Measurements from ENCODE around the gene PCYT1A.

- TF ChIP-seq, protein P1, sequence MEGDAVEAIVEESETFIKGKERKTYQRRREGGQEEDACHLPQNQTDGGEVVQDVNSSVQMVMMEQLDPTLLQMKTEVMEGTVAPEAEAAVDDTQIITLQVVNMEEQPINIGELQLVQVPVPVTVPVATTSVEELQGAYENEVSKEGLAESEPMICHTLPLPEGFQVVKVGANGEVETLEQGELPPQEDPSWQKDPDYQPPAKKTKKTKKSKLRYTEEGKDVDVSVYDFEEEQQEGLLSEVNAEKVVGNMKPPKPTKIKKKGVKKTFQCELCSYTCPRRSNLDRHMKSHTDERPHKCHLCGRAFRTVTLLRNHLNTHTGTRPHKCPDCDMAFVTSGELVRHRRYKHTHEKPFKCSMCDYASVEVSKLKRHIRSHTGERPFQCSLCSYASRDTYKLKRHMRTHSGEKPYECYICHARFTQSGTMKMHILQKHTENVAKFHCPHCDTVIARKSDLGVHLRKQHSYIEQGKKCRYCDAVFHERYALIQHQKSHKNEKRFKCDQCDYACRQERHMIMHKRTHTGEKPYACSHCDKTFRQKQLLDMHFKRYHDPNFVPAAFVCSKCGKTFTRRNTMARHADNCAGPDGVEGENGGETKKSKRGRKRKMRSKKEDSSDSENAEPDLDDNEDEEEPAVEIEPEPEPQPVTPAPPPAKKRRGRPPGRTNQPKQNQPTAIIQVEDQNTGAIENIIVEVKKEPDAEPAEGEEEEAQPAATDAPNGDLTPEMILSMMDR (conservative IDR thresholded peaks at IDR 0.05): no peak
- TF ChIP-seq EZH2 (IDR thresholded peaks at IDR 0.05; ENCODE audit: low read depth): no peak
These were observed 102.6 kb downstream of the PCYT1A start for GRCh38 chr3:196184881-196185280.
